AG09309 (cell line): ENCODE data around the gene PGF.
A peak's percentile ranks its signal among the peaks of the same experiment; 100 is the strongest.

Source experiments
- DNase-seq: peaks from one replicate; pipeline ENCODE4 v3.0.0-alpha.2; 2010; ENCODE audit warnings: low read depth
- H3K4me3 ChIP-seq: 2 replicates; pipeline ENCODE4 v1.5.1; 2011; ENCODE audit warnings: mild to moderate bottlenecking, low read depth, low read length, moderate library complexity; ENCODE audit not compliant: control insufficient read depth
- TF ChIP-seq, protein P1 (sequence below): IDR thresholded peaks from 2 replicates; pipeline ENCODE4 v1.5.1; 2011; ENCODE audit warnings: mild to moderate bottlenecking, low read depth, low read length, inconsistent platforms; ENCODE audit not compliant: insufficient read depth, control insufficient read depth; ENCODE audit errors: missing control alignments

PGF gene

DNA sequence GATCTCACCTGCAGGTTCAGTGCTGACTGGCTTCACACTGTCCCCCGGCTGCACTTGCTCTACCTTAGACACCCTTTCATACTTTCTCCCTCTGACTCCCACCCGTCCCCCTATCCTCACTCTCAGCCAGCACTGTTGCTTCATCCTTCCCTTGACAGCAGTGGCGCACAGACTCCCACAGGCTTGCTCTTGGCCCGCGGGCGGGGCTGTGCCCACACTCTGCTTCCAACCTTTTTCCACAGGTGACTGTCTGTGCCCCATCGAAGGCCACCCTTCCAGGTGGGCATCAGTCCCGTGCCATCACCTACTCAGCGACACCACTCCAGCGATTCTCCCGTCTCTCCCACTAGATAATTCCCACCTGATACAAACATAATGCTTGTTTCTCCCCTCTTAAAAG, 31.3 kb downstream of the PGF start:
- DNase-seq = no peak
- TF ChIP-seq, protein P1, sequence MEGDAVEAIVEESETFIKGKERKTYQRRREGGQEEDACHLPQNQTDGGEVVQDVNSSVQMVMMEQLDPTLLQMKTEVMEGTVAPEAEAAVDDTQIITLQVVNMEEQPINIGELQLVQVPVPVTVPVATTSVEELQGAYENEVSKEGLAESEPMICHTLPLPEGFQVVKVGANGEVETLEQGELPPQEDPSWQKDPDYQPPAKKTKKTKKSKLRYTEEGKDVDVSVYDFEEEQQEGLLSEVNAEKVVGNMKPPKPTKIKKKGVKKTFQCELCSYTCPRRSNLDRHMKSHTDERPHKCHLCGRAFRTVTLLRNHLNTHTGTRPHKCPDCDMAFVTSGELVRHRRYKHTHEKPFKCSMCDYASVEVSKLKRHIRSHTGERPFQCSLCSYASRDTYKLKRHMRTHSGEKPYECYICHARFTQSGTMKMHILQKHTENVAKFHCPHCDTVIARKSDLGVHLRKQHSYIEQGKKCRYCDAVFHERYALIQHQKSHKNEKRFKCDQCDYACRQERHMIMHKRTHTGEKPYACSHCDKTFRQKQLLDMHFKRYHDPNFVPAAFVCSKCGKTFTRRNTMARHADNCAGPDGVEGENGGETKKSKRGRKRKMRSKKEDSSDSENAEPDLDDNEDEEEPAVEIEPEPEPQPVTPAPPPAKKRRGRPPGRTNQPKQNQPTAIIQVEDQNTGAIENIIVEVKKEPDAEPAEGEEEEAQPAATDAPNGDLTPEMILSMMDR = no peak
- H3K4me3 ChIP-seq = no peak overlapping the region

DNA sequence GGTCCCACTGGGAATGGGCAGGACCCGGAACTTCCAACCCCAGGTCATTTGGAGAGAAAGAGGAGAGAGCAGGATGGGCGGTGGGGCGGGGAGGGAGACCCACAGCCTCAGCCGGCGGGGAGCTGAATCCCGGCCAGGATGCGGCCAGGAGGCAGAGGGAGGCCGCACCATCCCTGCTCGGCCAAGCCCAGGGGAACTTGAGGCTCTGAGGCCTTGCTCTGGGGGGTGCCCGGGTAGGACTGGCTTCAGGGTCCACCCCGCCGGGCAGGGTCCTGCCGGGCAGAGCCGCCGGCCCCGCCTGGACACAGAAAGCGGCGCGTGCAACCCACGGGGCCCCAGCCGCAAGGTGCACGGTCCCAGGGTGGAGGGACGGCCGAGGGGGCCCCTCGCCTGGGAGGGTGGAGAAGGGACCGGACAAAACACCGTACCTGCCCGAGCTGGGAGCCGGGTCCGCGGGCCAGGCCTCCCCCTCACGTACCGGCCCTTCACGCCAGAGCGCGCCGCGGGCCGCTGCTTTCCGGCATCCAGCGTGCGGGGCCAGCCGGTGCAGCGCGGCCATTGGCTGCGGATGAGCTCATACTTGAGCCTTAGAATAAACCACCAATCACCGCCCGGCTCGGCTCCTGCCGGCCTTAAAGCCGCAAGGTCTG, 32.5 kb downstream of the PGF start, which contains the start of gene RPS6KL1:
Gene RPS6KL1 (minus strand): TSS at position 509 of the 650 bp plus-strand sequence. CDS start 1,719 bp downstream, outside the sequence.
- TF ChIP-seq, protein P1 = no peak
- no peak for DNase-seq
- H3K4me3 ChIP-seq = peak within 1 kb of the TSS; percentile 41

DNA sequence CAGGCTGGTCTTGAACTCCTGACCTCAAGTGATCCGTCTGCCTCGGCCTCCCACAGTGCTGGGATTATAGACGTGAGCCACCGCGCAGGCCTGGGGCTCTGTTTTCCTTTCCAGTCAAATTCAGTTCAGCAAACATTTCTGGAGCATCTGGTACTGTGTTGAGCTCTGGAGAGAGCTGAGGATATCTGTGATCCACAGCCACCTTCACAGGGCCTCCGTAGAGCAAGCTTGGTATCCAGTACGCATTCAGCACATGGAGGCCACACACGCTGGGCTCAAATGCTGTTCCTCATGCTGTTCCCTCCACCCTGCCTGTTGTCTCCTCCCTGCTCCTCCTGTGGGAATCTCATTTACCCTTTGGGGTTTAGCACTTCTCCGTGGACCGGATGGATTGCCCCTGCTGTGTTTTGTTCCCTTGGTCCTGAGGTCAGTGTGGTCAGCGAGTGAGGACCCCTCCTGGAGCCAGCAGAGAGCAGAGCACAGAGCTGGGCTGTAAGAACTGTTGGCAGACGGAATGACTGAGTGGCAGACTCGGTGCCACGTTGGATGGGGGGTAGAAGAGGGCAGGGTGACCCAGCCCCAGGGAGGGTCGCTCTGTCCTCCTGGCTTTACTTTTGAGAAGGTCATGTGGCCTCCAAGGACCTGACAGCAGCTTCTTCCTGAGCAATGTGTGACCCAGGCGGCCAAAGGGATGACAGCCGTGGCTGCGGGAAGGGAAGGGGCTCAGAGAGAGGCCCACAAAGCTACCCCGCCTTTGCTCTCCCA, 33.2 kb downstream of the PGF start:
- no peak for DNase-seq
- TF ChIP-seq, protein P1 = no peak
- H3K4me3 ChIP-seq = no peak overlapping the region

- TF ChIP-seq, protein P1 = no peak
- H3K4me3 ChIP-seq = no peak overlapping the region
- no peak for DNase-seq
These were observed 34.3 kb downstream of the PGF start for GRCh38 chr14:74921053-74921620.

GRCh38 chr14:74920281-74920680, 35.1 kb downstream of the PGF start:
- TF ChIP-seq, protein P1 = no peak
- DNase-seq = no peak
- H3K4me3 ChIP-seq = no peak overlapping the region

GRCh38 chr14:74919421-74920165, 35.8 kb downstream of the PGF start:
- TF ChIP-seq, protein P1 = no peak
- no peak for DNase-seq
- H3K4me3 ChIP-seq = no peak overlapping the region
